Skin of body (tissue), 2 donors: ENCODE results near the gene AGXT. TPM values are rescaled to one million over a fixed set of nuclear protein-coding genes. Genes with fewer than 3 reads are reported as not detected.

Experiments
- DNase-seq: peaks from one replicate; lab custom pipeline; 2025; lab: John Stamatoyannopoulos, UW
- total RNA-seq: library from RNA; depleted of rRNA; stranded (reverse); fragments of >200 nt; gene quantifications from one replicate; pipeline ENCODE4 v1.2.3, GENCODE V29; 2014

AGXT gene
- total RNA-seq, result 0.10 TPM

GRCh38 chr2:240868286-240869108 lies at the start of gene AGXT:
TSS of gene AGXT (plus strand) at chr2:240868824. CDS start at chr2:240868866, 42 bp downstream.
- no peak for DNase-seq

- DNase-seq, result no peak
Observed at GRCh38 chr2:240819126-240819857, 49.3 kb upstream of the AGXT start.

DNA sequence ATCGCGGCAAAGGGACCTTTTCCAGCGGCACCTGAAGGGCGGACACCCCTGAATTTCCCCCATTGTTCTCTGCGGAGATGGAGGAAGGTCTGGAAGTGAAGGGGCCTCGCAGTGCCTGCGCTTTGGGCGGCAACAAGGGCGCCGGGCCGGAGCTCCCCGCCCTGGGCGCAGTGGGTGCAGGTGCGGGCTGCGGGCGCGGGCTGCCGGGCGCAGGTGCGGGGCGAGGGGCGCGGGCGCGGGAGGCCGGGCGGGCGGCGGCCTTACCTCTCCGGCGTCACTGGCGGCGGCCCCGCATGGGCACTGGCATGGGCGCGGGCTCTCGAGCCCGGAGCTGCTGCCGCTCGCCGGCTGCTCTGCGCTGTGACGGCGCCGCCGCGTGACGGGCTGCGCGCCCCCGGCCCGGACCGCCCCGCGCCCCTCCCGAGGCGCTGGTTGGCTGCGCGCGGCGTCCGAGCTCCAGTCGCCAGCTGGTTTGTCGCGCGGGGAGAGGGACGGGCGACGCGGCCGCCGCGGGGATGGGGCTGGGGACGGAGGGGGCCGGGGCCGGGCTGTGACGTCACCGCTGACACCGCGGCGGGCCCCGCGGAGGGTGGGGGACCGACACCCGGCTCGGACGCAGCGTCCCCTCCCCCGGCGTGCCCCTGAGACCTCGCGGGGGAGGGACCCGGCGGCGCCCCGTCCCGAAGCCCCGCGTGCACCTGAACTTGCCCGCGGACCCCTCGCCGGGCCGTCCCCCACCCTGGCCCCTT lies 48.6 kb upstream of the AGXT start, which contains the start of gene KIF1A:
Gene KIF1A, minus strand, starts transcription at position 362 of the 749 bp plus-strand sequence. CDS start 22,467 bp downstream, outside the sequence.
- DNase-seq, result no peak

DNA sequence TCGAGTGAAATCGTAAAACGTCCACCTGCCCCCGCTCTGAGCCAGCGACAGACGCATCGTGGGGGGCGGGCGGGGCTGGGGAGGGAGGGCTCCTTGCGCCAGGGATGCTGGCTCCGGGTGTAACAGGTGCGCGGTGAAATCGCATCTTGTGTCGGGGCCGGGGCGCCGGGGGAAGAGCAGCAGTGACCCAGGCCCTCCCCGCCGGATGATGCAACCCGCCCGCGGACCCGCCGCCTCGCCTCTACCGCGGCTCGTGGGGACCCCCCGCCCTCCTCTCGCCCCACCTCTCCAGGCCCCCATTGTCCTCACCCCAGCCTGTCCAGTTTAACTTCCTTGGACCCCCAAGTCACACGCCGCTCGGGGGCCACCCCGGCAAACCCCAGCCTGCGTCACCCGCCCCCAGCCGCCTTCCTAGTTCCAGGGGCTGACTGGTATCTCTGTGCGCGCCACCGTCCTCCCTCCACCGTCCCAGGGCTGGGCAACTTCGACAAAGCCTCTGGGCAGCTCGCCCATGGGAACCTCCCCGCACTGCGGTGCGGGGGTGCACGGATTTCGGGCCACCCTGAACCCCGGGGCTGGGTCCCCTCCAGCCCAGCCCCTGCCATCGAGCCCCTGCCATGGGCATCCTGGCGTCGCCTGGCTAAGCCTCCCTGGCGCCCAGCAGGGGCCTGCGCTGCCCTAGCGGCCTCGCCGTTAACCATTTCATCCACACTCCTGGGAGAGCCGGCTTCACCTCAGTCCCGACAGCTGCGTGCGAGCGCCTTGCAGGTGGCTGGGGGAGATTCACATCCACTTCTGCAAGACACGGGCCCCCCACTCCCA lies 47.8 kb upstream of the AGXT start:
- no peak for DNase-seq

DNA sequence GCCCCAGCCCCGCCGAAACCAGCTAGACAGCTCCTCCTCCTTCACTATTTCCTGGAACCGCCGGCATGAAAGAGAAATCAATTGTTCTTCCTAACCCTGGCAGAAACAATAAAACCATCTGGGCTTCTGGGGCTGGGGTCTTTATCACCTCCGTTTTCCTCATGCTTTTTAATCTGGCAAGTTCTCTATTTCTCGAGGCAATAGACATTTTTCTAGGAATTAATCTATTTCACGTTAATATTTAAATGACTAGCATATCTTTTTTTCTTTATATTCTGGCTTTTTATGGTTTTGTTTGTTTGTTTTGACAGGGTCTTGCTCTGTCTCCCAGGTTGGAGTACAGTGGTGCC lies 47.2 kb upstream of the AGXT start:
- DNase-seq, result no peak

- DNase-seq, result no peak
Observed at GRCh38 chr2:240822280-240822847, 46.3 kb upstream of the AGXT start.

- DNase-seq, result no peak
Observed at GRCh38 chr2:240823449-240824336, 44.9 kb upstream of the AGXT start.

GRCh38 chr2:240825476-240825875 lies 43.1 kb upstream of the AGXT start:
- DNase-seq, result no peak

DNA sequence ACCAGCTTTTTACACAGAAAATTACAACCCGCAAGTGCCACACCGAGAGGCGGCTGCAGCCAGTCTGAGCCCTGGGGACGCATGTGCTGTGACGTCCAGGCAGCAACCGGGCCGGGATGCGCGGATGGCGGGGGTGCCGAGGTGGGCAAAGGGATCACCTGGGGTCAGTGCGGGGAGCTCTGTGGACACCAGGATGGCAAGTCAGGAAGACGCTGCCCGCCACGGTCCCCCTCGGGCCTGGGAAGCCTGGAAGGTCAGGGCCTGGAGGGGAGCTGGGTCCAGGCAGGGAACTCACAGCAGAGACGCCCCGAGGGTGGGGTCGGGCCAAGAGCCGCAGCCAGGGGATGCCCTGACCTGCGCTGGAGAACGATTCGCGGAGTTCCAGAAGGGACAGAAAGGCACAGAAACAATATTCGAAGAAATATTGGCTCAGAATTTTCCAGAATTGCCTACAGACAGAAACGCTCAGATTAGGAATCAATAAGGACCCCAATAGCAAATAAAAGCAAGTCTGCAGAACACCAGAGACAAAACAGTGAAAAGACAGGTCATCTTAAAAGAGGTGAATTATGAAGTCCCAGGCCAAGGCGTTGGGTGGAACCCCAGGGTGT lies 36.9 kb upstream of the AGXT start:
- DNase-seq, result no peak

DNA sequence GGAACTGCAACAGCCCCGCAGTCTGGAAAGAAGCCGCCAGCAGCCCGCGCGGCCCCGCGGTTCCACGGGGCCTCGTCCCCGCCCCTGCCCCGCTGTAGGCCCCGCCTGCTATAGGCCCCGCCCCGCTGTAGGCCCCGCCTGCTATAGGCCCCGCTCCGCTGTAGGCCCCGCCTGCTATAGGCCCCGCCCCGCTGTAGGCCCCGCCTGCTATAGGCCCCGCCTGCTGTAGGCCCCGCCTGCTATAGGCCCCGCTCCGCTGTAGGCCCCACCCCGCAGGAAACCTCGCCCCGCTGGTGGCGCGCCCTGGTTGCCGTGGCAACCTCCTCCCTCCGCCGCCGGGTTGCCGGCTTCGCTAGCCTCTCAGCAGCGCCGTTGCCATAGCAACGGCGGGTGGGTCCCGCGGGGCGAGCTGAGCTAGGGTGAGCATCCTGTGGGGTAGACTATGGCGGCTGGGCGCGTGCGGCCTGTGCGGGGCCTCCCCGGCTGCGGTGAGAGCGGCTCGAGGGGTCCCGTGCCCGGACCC lies 36.4 kb upstream of the AGXT start:
- peak; percentile 36 for DNase-seq

DNA sequence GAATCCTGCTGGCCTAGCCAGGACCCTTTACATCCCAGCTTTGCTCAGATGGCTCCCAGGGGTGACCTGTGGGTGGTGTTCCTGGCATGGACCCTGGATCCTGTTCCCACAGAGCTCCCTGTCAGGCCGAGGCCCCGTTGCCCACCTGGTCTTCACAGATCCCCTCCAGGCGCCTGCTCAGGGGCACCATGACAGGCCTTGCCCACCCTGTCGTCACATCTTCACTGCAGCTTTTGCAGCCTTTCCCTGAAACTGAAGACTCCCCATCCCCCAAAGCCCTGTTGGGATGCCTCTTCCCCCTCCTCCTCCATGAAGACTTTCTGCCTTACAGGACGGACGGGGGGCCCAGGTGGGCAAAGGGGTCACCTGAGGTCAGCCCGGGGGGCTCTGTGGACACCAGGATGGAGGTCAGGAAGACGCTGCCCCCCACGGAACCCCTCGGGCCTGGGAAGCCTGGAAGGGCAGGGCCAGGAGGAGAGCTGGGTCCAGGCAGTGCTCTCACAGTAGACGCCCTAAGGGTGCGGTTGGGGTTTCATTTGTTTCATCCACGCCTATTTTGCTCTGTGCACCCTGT lies 35.6 kb upstream of the AGXT start:
- DNase-seq, result no peak

- DNase-seq, result no peak
Observed at GRCh38 chr2:240833724-240834285, 34.8 kb upstream of the AGXT start.

DNA sequence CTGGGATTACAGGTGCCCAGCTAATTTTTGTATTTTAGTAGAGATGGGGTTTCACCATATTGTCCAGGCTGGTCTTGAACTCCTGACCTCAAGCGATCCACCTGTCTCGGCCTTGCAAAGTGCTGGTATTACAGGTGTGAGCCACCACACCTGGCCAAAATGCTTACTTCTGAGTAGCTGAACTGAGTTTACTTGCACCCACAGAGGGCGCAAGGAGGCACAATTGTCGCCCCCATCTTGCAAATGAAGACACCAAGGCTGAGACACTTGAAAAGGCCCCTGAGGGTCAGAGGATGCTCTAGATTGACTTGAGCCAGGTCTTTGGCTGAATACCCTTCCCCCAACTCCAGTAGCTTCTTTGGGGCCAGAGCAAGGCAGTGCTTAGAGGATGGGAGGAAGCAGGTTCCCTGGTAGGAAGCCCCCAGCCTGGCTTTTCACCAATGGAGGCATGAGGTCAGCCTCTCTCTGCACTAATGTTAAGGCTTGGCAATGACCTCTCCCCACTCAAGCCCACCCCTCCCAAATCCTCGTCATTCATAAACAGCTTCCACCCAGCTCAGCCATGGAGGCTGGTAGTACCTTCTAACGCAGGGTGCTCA lies 34.1 kb upstream of the AGXT start:
- no peak for DNase-seq

DNA sequence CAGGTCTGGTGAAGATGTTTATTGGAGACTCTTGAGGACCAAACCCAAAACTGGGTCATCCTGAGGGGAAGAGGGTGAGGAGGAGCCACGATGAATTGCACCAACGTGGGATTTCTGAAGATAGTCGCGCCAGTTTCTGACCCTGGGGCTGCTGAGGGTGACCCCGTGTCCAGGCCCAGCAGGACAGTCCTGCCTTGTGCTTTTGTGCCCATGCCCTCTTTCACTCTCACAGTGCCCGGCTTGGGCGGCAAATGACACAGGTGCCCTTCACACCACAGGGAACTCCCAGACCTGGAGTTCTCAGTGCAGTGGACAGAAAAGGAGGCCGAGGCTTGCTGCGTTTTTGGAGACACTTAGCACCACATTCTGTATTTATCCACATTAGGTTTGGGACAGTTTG lies 33.1 kb upstream of the AGXT start:
- no peak for DNase-seq

DNA sequence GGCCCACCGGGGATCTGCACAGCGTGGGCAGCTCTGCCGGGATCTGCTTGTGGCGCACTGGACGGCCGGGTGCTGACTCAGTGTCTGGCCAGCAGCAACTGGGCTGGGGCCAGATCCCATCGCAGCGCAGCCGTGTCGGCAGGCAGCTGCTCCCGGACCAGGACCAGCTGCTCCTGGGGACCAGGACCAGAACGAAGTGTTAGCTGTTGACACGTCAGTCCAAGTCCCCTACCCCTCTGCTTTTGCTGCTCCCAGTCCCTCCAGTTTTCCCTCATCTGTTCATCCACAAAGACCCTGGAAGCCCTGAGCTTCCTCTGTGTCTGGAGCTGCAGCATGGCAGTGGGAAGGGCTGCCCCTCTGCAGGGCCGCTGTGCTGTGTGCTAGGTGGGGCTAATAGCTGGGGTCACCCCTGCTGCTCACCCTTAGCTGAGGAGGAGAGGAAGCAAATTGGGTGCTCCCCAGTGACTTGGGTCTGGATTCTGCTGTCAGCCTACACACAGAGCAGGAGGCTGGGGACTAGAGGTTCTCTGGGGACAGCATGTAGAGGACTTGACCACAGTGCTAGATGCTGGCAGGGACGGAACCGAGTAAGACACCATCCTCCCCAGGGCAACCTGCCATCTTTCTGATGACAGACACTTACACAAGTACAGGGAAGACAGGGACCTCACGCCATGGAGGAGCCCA lies 31.7 kb upstream of the AGXT start:
- no peak for DNase-seq

DNA sequence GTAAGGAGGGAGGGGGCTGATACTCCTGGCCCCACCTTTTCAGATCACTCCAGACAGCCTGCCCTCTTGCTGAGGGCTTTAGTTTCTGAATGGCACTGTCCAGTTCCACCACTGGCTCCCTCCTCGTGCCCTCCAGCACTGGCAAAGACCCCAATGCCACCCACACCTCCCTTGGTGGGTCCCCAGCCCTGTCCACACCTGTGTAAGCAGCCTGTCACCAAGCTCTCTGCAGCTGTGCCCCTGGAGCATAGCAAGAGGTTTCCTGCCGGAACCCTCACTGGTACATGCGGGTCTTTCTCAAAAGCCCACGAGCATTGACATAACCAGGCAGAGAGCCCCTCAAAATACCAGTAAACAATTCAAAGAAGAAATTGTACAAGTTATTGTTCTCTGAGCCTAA lies 31.0 kb upstream of the AGXT start:
- no peak for DNase-seq
